Stimulated activated CD8-positive, alpha-beta memory T cell treated with anti-CD3 and anti-CD28 coated beads, Interleukin-4, amount 100 ng/mL, for 1 hour (primary cell): ENCODE measurements around the gene LOXL4.

ENCODE experiments used
- DNase-seq, 2 donors: peaks; one replicate each; pipeline ENCODE4 v3.0.0-alpha.2; 2020; ENCODE audit warnings: low read depth in 2 of 2, low spot score in 1 of 2

Gene LOXL4

GRCh38 chr10:98267894-98268693, at the start of gene LOXL4:
LOXL4 (minus strand) TSS chr10:98268194; CDS start chr10:98263019, 5,175 bp downstream.
- DNase-seq = no peak

GRCh38 chr10:98316661-98317060, 48.7 kb upstream of the LOXL4 start:
- no peak for DNase-seq

GRCh38 chr10:98316170-98316569, 48.2 kb upstream of the LOXL4 start:
- DNase-seq = no peak

GRCh38 chr10:98314532-98315284, 46.7 kb upstream of the LOXL4 start:
- DNase-seq = no peak

- DNase-seq = no peak
These were observed 45.6 kb upstream of the LOXL4 start for GRCh38 chr10:98313598-98313997.

GRCh38 chr10:98312822-98313221, 44.8 kb upstream of the LOXL4 start:
- no peak for DNase-seq

- DNase-seq = no peak
These were observed 44.4 kb upstream of the LOXL4 start for GRCh38 chr10:98312349-98312748.

GRCh38 chr10:98310701-98311100, 42.7 kb upstream of the LOXL4 start:
- no peak for DNase-seq

GRCh38 chr10:98309366-98310355, 41.7 kb upstream of the LOXL4 start:
- no peak for DNase-seq

GRCh38 chr10:98308669-98309365, 40.8 kb upstream of the LOXL4 start:
- DNase-seq = no peak

GRCh38 chr10:98307916-98308541, 40.0 kb upstream of the LOXL4 start:
- no peak for DNase-seq

GRCh38 chr10:98306501-98306900, 38.5 kb upstream of the LOXL4 start:
- DNase-seq = no peak

- no peak for DNase-seq
These were observed 35.6 kb upstream of the LOXL4 start for GRCh38 chr10:98303569-98303968.

- no peak for DNase-seq
These were observed 34.9 kb upstream of the LOXL4 start for GRCh38 chr10:98302741-98303365.

GRCh38 chr10:98301664-98302319, 33.8 kb upstream of the LOXL4 start:
- no peak for DNase-seq

- DNase-seq = no peak
These were observed 32.7 kb upstream of the LOXL4 start for GRCh38 chr10:98300526-98301229.

- no peak for DNase-seq
These were observed 31.3 kb upstream of the LOXL4 start for GRCh38 chr10:98299341-98299740.

- DNase-seq = no peak
These were observed 28.5 kb upstream of the LOXL4 start for GRCh38 chr10:98296524-98296923.

- DNase-seq = no peak
These were observed 27.9 kb upstream of the LOXL4 start for GRCh38 chr10:98295907-98296306.
